Measurements from ENCODE around the gene CDT1. TPM values are rescaled to one million over a fixed set of nuclear protein-coding genes. Genes with fewer than 3 reads are reported as not detected.

Gene CDT1
- total RNA-seq, 1 experiment from 2014 or later = 154 TPM

DNA sequence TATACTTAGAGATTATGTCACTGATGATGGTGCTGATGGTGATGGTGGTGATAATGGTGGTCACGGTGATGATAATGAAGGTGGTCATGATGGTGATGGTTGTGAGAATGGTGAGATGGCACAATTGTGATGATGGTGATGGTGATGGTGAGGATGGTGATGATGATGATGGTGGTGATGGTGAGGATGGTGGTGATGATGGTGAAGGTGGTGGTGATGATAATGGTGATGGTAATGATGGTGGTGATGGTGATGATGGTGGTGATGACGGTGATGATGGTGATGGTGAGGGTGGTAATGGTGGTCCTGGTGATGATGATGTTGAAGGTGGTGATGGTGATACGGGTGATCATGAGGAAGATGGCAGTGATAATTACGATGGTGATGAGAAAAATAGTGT is 5.5 kb upstream of the CDT1 start:
- DNase-seq (ENCODE audit: low spot score) = no peak
- no peak overlapping the region for H3K27ac Mint-ChIP-seq
- no peaks in the 10 kb centered on the region for H3K9me3 Mint-ChIP-seq
- no peak for ATAC-seq
- H3K36me3 Mint-ChIP-seq = no peaks in the 10 kb centered on the region
- ChIA-PET POLR2A (no interaction called here), CTCF (interaction anchor here (1.1 kb wide), 1 partner anchor 14 kb away, joined by 4 read pairs; no protein-coding TSS in a partner anchor)
- H3K27me3 Mint-ChIP-seq (ENCODE audit: low read depth) = no peaks in the 10 kb centered on the region
- TF ChIP-seq TCF7 (CRISPR knock-in tag; IDR thresholded peaks at IDR 0.05; ENCODE audit: low read depth) (no peak), NR1H2 (CRISPR knock-in tag; IDR thresholded peaks at IDR 0.05) (no peak), AFF4 (CRISPR knock-in tag; IDR thresholded peaks at IDR 0.05; ENCODE audit: borderline replicate concordance) (no peak), ESRRA (CRISPR knock-in tag; IDR thresholded peaks at IDR 0.05; ENCODE audit: borderline replicate concordance) (no peak), NR3C1 (CRISPR knock-in tag; conservative IDR thresholded peaks at IDR 0.05; ENCODE audit: low read depth) (no peak), TEAD1 (CRISPR knock-in tag; IDR thresholded peaks at IDR 0.05) (no peak), HMGA2 (CRISPR knock-in tag; IDR thresholded peaks at IDR 0.05) (no peak), E2F1 (CRISPR knock-in tag; IDR thresholded peaks at IDR 0.05) (no peak), ZNF396 (CRISPR knock-in tag; IDR thresholded peaks at IDR 0.05; ENCODE audit: borderline replicate concordance) (no peak), SMAD3 (CRISPR knock-in tag; IDR thresholded peaks at IDR 0.05; ENCODE audit: borderline replicate concordance) (no peak), ZNF232 (CRISPR knock-in tag; IDR thresholded peaks at IDR 0.05) (no peak), FOXK1 (CRISPR knock-in tag; IDR thresholded peaks at IDR 0.05) (no peak), NR2C2 (CRISPR knock-in tag; IDR thresholded peaks at IDR 0.05) (no peak), SP1 (CRISPR knock-in tag; conservative IDR thresholded peaks at IDR 0.05) (no peak)
- H3K4me1 Mint-ChIP-seq = peaks cover 2% of the 10 kb centered on the region; the same call in 1 of the 2 replicates
- no peak overlapping the region for H3K4me3 Mint-ChIP-seq

DNA sequence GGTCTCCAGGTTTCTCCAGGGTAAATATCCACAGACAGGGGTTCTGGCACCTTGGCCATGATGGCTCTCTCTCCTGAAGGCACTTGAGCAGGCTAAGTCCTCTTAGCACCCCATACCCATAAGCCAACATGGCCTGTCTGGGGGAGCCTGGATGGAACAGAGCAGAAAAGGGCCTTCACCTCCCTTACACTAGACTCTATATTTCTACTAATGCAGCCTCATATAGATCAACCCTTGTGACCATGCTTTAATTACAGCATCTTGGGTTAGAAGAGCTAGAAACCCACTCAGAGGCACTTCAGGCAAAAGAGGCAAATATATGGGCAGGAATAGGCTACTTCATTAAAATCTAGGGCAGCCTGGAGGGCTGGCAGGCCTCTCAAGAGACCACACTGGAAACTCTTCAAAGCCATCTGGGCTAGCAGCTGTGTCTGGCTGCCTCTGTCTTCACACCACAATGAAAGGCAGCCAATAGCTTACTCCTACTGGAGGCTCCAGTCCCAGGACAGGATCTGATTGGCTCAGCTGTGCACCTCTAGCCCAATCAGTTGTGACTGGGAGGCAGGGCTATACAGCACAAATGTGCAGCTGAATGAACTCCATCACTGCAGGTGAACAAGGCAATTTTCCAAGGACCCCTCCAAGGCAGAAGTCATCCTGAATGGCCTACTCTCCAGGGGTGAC is 4.7 kb upstream of the CDT1 start:
- TF ChIP-seq, protein P1, sequence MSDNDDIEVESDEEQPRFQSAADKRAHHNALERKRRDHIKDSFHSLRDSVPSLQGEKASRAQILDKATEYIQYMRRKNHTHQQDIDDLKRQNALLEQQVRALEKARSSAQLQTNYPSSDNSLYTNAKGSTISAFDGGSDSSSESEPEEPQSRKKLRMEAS (CRISPR knock-in tag; IDR thresholded peaks at IDR 0.05) = no peak
- peak; percentile 64 for TF ChIP-seq NFYB (CRISPR knock-in tag; conservative IDR thresholded peaks at IDR 0.05; ENCODE audit: low read depth)
- CTCF ChIA-PET = interaction anchor here (0.5 to 3.7 kb wide), 4 partner anchors 12 to 62 kb away, joined by 3 to 31 read pairs (median 6); no protein-coding TSS in a partner anchor
- no peak for DNase-seq (ENCODE audit: low spot score)

GRCh38 chr16:88799569-88800276 is 3.9 kb upstream of the CDT1 start:
- DNase-seq (ENCODE audit: low spot score) (no peak), ATAC-seq (no peak)
- no peaks in the 10 kb centered on the region for H3K36me3 Mint-ChIP-seq
- H3K4me1 Mint-ChIP-seq = no peaks in the 10 kb centered on the region
- POLR2A ChIA-PET = no interaction called here
- H3K4me3 Mint-ChIP-seq = no peak overlapping the region
- H3K27me3 Mint-ChIP-seq (ENCODE audit: low read depth) = no peaks in the 10 kb centered on the region
- 0 out of 2 replicates have a peak overlapping the region, but pooled peaks have one; percentile 25 for H3K27ac Mint-ChIP-seq
- CTCF ChIA-PET = interaction anchor here (0.5 to 3.7 kb wide), 4 partner anchors 13 to 62 kb away, joined by 3 to 31 read pairs (median 6); no protein-coding TSS in a partner anchor
- no peak for TF ChIP-seq ELF4 (CRISPR knock-in tag; IDR thresholded peaks at IDR 0.05; ENCODE audit: low read depth)
- TF ChIP-seq ETV6 (CRISPR knock-in tag; IDR thresholded peaks at IDR 0.05) = no peak
- TF ChIP-seq, protein P2, sequence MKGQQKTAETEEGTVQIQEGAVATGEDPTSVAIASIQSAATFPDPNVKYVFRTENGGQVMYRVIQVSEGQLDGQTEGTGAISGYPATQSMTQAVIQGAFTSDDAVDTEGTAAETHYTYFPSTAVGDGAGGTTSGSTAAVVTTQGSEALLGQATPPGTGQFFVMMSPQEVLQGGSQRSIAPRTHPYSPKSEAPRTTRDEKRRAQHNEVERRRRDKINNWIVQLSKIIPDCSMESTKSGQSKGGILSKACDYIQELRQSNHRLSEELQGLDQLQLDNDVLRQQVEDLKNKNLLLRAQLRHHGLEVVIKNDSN (CRISPR knock-in tag; IDR thresholded peaks at IDR 0.05) = no peak
- no peak for TF ChIP-seq EMX1 (CRISPR knock-in tag; IDR thresholded peaks at IDR 0.05)
- TF ChIP-seq ATF1 (CRISPR knock-in tag; IDR thresholded peaks at IDR 0.05) = no peak
- no peak for TF ChIP-seq ATF3 (CRISPR knock-in tag; conservative IDR thresholded peaks at IDR 0.05)
- TF ChIP-seq, protein P3, sequence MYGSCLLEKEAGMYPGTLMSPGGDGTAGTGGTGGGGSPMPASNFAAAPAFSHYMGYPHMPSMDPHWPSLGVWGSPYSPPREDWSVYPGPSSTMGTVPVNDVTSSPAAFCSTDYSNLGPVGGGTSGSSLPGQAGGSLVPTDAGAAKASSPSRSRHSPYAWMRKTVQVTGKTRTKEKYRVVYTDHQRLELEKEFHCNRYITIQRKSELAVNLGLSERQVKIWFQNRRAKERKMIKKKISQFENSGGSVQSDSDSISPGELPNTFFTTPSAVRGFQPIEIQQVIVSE (CRISPR knock-in tag; IDR thresholded peaks at IDR 0.05; ENCODE audit: borderline replicate concordance) = no peak
- no peak for TF ChIP-seq PRRX2 (CRISPR knock-in tag; IDR thresholded peaks at IDR 0.05)
- TF ChIP-seq RORB (CRISPR knock-in tag; IDR thresholded peaks at IDR 0.05) = no peak
- no peak for TF ChIP-seq TP53 (CRISPR knock-in tag; IDR thresholded peaks at IDR 0.05)
- no peaks in the 10 kb centered on the region for H3K9me3 Mint-ChIP-seq

More for the DNA sequence above, 4.7 kb upstream of the CDT1 start:
- peak; percentile 21 for ATAC-seq
- Mint-ChIP-seq H3K4me3 (no peak overlapping the region), H3K27ac (no peak overlapping the region), H3K9me3 (no peaks in the 10 kb centered on the region), H3K27me3 (ENCODE audit: low read depth) (no peaks in the 10 kb centered on the region), H3K4me1 (no peaks in the 10 kb centered on the region), H3K36me3 (no peaks in the 10 kb centered on the region)
- POLR2A ChIA-PET = no interaction called here

All from WTC11 (cell line).